ENCODE measurements around the gene MAPK10.

DNA sequence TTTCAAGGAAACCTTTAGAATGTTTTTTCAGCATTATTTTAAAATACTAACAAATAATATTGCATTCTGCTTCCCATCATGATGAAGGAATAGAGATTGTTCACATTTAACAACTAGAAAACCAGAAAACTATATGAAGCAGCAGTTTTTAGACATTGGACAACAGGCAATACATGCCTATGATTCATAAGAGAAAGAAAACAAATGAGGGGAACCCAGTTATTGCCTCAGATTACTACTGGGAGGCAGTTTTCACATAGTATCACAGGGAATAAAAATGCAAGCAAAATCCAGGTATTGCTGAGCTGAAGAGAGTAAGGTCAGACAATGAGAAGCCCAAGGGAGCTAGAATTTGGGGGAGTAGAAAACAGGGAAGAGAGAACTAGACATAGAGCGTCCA, 373.6 kb downstream of the MAPK10 start:
- TF ChIP-seq TAF1 (IDR thresholded peaks at IDR 0.05; ENCODE audit: low read depth) (no peak), NFIC (IDR thresholded peaks at IDR 0.05) (no peak), CREB1 (IDR thresholded peaks at IDR 0.05; ENCODE audit: low read depth) (no peak), YY1 (IDR thresholded peaks at IDR 0.05; ENCODE audit: low read depth) (no peak)
- TF ChIP-seq, protein P1, sequence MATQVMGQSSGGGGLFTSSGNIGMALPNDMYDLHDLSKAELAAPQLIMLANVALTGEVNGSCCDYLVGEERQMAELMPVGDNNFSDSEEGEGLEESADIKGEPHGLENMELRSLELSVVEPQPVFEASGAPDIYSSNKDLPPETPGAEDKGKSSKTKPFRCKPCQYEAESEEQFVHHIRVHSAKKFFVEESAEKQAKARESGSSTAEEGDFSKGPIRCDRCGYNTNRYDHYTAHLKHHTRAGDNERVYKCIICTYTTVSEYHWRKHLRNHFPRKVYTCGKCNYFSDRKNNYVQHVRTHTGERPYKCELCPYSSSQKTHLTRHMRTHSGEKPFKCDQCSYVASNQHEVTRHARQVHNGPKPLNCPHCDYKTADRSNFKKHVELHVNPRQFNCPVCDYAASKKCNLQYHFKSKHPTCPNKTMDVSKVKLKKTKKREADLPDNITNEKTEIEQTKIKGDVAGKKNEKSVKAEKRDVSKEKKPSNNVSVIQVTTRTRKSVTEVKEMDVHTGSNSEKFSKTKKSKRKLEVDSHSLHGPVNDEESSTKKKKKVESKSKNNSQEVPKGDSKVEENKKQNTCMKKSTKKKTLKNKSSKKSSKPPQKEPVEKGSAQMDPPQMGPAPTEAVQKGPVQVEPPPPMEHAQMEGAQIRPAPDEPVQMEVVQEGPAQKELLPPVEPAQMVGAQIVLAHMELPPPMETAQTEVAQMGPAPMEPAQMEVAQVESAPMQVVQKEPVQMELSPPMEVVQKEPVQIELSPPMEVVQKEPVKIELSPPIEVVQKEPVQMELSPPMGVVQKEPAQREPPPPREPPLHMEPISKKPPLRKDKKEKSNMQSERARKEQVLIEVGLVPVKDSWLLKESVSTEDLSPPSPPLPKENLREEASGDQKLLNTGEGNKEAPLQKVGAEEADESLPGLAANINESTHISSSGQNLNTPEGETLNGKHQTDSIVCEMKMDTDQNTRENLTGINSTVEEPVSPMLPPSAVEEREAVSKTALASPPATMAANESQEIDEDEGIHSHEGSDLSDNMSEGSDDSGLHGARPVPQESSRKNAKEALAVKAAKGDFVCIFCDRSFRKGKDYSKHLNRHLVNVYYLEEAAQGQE (IDR thresholded peaks at IDR 0.05; ENCODE audit: low read depth): no peak
- TF ChIP-seq, protein P2, sequence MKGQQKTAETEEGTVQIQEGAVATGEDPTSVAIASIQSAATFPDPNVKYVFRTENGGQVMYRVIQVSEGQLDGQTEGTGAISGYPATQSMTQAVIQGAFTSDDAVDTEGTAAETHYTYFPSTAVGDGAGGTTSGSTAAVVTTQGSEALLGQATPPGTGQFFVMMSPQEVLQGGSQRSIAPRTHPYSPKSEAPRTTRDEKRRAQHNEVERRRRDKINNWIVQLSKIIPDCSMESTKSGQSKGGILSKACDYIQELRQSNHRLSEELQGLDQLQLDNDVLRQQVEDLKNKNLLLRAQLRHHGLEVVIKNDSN (IDR thresholded peaks at IDR 0.05): no peak

Data from Ishikawa (cell line).